ENCODE data around the gene INPP4A.

Gene INPP4A

DNA sequence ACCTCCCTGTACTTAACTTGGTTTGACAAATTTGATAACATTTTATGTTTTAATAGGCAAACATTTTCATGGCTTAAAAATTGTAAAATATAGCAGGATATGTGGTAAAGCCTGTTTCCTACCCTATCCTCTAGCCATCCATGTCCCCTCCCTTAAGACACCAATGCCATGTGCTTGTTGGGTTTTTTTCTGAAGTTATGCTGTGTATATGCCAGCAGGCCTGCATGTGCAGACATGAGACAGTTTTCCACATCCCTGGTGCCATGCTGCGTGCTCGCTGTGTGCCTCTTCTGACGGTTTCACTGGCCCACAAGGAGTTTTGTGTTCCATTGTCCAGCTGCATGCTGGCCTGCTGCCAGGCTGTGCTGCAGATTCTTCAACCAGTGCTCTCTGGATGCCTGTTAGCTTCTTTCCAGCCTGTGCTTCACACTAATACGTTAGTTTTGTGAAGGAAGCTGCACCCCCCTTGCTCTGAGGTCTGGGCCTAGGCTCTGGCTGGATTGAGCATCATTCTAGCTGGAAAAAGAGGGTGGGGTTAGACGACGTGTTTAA is 16.9 kb downstream of the INPP4A start:
- DNase-seq: no peak

DNA sequence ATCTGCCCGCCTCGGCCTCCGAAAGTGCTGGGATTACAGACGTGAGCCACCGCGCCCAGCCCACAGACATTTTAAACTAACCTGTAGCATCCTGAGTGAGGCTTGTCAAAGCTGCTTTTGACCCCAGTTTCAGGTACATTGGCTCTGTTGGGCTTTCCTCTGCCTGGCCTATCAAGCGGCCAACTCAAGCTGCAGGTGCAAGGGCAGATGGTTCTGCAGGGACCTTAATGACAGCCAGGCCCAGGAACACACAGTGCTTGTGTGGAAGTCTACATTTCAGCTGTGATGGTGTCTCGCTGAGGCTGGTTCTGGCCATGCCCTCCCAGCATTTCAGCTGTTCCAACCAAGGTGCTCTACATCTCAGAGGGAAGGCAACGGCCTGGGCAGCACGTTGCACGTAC is 18.4 kb downstream of the INPP4A start:
- no peak for DNase-seq

DNA sequence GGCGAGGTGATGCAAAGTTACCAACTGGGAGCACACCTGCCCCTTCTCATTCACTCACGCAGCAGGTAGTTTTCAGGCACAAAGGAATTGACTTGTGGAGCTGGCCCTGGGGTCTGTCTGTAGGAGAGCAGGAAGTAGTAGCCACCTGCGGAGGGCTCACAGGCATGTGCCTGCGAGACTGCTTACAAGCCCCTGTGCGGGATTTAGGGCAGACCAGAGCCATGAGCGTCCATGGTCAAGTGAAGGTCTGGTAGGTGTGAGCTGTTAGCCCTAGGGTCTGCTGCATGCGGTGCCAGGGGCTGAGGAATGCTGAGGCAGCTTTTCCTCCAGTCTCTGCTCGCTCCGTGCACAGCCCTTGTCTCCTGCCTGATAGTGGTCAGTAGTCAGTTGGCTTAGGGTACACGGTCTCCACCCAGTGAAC is 18.9 kb downstream of the INPP4A start:
- no peak for DNase-seq

DNA sequence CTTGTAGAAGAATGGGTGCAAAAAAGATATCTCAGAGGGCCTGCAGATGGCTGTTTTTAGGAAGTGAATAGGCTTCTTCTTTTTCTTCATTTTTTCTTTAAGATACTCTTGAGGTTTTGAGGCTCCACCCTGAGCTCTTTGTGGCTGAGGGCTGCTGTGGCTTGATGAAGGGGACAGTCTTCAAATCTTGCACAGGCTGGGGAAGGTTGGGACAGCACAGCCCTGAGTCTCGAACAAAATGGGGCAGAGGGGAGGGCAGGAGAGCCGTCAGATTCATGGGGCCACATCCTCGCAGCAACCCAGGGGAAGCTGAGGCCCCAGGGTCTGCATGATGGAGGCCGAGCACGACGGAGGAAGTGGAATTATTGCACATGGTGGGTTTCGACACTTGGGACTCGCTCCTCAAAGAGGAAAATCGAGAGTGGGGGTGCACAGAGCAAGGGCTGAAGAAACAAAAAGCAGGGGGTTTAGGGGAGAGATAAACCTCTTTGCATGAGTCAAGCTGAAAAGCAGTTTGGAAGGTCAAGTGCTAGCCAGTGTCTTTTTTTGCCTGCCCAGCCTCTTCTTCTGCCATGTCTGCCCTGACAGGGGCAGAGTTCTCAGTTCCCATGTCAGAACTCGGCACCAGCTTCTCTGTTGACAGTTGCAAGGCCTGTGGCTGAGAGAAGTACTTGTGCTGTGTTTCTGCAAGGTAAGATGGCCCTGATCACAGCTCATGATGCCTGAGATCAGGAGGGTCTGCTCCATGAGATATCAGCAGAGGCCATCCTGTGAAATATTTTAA is 19.5 kb downstream of the INPP4A start:
- DNase-seq: no peak

DNA sequence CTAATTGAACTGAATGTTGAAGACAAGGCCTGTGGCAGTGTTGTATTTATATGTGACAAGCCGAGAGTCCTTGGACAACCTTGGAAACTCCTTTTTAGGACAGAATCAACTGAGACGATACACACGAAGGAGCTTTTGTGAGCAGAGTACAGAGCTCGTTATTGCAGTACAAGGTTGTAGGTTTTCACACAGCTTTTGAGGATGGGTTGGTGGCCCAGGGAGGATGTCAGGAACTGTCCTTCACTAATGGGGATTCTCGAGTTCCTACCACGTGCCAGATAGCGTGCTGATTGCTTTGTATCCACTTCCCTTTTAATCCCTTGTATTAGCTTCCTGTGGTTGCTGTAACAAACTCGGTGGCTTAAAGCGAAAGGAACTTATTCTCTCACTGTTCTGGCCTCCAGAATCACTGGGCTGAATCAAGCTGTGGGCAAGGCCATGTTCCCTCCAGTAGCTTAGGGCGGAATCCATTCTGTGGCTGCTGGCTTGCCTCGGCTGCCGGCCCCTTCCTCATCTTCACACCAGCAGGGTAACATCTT is 20.2 kb downstream of the INPP4A start:
- DNase-seq: no peak

DNA sequence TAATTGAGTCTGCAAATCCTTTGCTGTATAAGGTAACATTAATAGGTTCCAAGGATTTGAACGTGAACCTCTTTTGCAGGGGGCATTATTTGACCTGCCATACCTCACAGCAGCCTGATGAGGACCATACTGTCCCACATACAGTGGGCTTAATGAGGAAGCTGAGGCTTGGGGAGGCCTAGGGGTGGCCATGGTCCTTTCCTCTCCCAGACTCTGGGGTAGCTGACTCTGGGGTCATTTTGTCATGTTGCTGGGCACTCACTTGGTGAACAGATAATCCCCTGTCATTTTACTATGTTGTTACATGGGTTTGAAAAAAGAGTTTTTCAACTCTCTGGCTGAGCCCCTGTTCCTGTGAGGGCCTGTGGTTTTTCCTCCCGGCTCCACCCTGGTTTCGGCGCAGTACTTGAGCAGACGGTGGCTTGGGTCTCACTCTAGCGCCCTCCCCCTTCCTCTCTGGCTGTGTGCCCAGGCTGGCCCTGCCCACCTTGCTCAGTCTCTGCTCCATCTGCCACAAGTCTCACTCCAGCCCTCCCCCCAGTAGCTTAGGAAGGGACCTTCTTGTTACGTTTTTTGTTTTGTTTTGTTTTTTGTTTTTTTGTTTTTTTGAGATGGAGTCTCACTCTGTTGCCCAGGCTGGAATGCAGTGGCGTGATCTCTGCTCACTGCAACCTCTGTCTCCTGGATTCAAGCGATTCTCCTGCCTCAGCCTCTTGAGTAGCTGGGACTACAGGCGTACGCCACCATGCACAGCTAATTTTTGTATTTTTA is 21.0 kb downstream of the INPP4A start:
- DNase-seq: no peak

DNA sequence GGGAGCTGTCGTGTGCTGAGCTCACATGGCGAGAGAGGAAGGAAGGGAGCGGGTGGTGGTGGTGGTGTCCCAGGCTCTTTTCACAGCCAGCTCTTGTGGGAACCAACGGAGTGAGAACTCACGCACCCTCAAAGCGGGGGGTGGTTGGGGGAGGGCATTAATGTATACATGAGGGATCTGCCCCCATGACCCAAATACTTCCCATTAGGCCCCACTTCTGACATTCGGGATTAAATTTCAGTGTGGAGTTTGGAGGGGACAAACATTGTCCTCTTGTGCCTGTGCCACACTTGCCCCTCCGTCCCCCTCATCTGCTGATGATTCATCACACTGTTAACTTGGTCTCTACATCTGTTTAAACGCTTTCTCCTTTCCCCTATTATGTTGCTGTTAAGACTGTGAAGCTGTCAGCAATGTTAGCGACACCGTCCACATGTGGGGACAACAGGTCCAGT is 22.5 kb downstream of the INPP4A start:
- no peak for DNase-seq

DNA sequence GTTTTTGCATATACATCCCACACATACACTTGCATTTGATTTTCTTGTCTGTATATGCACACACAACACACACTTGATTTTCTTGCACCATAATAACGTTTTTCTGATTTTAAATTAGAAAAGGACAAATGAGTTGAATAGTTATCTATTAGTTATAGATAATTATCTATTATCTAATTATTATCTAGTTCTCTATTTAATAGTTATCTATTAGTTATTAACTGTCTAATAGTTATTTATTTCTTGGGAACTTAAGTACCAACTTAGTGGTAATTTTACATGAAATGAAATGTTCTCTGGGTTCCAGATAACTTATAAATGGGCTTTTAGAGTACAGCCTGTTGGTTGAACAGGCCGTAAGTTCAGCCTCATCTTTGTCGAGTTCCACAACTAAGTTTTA is 23.0 kb downstream of the INPP4A start:
- DNase-seq: no peak

DNA sequence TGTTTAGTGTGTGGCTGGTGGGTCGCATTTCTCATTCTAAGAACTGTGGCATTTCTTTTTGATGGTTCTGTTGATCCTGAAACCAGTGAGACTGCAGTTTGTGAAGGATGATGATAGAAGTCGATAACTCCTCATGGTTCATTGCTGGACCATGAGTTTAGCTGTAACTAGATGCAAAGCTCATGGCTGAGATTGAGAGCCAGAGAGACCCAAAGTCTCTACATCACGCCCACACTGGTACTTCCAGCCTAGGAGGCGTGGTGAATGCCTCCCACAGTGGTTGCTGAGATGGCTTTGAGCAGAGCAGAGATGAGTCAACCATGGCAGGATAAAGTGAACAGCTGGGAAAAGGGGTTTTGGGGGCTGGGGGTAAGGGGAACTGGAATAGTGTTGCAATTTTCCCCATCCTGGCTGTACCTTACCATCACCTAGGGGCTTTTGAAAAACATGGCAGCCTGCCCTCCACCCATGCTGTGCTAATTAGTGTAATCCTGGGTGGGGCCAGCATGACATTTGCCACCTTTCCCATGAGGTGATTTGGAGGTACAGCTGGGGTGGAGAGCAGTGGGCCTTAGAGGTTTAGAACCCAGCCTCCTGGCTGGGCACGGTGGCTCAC is 24.1 kb downstream of the INPP4A start:
- DNase-seq: no peak

DNA sequence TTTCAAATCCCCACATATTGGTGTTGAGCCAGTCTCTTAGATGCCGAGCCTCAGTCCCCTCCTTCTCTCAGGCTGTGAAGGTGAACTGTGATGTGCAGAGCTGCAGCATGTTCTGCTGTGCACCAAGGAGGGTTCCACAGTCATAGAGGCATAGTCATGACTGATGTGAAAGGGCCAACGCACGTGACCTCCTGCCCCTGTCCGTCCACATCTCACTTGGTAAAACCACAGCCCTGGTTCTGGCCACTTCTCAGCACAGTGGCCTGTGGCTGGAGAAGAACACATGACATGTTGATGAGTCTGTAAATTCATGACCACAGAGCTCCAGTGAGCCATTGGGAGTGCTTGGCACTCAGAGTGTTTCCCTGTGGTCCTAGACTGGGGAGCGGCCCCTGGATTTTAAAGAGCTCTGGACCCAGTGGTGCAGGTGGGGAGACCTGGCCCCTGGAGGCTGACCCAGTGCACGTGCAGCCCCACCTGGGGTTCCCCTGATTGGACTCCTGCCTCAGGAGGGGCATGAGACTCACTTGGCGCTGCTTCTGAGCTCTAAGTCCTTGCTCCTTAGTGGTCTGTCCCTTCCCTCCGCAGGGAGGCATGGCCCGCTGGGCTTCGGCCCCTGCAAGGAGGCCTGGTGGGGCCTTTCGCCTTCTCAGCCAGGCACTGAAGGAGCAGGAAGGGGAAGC is 25.3 kb downstream of the INPP4A start:
- no peak for DNase-seq

DNA sequence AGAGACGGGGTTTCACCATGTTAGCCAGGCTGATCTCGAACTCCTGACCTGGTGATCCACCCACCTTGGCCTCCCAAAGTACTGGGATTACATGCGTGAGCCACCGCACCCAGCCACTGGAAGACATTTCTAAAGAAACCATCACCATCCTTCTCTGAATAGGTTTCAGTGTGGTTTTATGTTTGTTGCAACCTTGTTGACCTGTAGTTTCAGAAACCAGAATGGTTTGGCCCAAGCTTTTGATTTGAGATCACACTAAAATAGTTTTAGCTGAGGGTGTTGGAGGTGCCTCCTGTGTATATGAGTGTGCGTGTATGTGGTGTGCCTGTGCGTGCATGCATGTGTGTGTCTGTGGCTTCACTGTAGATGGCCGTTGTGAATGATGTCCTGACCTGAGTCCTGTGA is 26.2 kb downstream of the INPP4A start:
- DNase-seq: no peak

DNA sequence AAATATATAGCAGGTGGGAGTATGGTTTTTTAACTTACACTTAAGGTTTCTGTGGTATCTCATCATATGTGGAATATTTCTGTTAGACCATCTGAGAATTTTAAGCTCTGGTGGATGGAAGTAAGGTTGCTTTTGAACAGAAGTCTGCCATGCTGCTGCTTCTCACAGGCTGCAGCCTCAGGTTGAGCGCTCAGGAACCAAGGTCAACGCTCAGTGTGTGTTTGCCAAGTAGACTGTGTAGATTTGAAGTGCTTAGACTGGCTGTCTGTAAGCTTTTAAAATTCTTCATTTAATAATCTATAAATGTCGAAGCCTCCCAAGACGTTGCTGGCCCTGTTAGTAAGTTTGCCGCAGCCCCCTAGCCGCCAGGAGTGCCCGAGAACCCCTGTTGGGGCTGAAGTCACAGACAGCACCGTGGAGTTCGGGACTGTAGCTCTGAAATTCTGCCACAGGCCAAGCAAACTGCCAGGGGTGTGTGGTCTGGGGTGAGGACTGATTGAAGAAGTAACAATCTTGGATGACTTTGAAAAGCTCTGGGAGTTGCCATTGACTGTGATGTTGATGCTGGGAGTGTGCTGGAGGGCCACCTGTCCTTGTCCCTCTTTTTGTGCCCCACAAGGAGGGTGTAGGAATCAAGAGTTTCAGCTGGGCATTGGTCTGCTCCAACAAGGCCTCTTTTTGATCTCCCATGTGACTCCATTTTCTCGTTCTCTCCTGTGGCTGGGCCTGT is 26.9 kb downstream of the INPP4A start:
- no peak for DNase-seq

DNA sequence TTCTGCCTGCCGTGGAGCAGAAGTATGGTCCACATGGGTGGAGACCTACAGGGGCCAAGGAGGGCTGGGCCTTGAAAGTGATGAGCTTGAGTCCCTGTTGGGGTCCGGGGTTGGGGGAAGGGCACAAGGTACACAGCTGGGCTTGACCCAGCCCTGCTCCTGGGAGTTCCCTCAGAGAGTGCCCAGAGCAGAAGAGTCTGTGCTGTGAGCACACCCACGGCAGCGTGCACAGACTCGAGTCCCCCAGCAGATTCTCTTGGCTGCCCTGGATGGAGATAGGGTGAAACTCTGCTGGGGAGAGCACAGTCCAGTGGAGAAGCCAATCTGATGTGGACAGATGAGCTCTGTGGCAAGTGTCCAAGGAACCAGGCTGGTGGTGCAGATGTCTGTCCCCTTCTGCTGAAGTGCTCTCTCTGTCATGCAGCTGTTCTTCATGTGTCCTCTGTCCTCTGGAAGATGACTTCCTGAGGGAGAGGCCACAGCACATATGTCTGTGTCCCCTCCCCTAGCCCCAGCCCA is 27.5 kb downstream of the INPP4A start:
- DNase-seq: no peak

DNA sequence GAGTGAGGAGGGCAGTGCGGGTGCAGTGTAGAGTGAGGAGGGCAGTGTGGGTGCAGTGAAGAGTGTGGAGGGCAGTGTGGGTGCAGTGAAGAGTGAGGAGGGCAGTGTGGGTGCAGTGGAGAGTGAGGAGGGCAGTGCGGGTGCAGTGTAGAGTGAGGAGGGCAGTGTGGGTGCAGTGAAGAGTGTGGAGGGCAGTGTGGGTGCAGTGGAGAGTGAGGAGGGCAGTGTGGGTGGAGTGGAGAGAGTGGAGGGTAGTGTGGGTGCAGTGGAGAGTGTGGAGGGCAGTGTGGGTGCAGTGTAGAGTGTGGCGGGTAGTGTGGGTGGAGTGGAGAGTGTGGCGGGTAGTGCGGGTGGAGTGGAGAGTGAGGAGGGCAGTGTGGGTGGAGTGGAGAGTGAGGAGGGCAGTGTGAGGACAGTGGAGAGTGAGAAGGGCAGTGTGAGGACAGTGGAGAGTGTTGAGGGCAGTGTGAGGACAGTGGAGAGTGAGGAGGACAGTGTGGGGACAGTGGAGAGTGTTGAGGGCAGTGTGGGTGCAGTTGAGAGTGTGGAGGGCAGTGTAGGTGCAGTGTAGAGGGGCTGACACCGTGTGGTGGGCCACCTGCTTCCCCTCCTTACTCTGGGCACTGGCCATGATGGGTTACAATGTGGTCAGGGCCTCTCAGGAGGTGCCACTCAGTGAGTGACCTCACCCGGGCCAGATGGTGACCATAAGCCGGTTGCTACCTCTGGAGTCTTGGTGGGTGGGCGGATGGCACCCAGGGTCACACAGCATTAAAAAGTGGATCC is 28.5 kb downstream of the INPP4A start:
- DNase-seq: no peak

DNA sequence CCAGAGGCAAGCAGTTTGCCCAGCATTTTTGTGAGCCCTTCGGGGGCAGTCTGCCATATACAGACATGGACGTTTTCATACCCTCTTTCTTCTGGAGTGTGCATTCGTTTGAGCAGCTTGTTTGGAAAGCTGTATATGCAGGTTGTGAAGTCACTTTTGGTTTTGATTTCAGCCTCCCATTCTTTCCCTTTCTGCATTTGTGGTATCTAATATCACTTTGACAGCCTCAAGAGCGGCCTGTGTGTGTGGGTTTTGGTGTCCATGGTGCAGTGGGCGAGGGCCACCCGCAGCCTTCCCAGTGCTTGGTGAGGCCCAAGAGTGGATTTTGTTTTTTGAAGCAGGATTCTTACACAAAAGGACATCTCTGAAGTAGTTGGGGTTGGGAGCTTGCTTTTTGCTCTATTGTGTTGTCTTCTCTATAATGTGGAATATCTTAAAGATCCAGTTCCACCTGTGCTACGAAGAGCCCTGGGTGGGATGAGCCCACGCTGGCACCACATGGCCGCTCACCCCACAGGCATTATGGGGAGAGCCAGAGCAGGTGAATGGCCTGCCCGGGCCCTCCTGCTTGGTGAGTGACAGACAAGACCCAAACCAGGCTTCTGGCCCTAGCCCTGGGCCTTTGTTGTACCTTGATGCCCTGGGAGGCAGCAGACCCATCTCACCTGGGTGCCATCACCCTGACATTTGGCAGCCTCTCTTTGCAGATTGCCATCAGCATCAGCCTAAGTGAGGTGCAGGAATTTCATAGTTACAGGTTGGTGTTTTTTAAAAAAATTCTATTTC is 29.5 kb downstream of the INPP4A start:
- DNase-seq: no peak

DNA sequence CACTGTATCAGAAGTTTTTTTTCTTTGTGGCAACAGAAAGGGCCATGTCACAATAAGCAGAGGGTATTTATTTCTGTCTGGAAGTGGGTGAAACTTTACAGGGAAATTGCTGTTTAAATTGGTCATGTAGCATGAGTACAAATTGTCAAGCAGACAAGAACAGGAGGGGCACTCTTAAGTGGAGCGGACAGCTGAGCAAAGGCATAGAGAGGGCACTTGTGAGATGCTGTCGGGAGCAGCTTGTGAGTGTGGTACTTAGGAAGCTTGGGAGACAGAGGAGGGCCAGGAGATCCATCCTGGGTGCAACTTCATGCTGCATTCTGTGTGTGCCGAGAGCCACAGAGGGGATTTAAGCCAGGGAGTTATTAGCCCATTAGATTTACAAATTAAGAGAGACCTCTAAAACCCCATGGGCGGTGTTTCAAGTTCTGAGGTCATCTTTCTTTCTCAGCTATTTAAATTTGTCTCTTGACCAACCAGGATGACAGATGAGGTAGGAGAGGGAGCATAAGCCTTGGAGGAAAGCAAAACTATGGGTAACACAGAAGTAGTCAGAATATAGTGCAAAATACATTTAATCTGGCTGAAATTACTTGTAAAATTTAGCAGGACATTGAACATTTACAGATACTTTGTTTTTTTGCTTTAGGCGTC is 30.4 kb downstream of the INPP4A start:
- no peak for DNase-seq

DNA sequence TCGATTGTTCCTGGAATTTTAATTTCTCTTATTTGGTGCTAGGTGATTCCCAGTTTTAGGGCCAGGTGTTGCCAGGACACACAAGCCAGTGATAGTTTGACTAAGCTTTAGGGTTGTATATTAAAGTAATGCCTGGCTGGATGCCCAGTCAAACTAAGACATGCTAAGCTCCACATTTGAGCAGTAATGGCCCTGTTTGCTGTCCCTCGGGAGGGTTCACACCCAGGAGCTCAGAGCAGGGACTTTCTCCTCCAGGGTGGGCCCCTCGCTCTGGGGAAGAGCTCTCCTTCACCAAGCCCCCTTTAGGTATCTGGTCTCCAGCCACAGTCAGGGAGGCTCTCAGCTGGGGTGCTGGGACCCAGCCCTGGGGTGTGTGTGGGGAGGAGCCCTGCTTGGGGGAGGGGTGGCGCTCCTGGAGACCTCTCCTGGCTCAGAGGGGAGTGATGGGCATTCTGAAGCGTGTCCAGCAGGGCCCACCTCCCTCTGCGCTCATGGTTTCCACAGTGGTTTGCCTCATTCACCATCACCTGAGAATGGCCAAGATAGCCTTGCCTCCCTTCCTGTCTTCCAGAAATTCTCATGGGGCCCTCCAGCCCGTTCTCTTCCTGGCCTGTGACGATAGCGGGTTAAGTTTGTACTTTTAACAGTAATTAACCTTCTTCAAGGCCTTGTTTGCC is 31.7 kb downstream of the INPP4A start:
- no peak for DNase-seq

DNA sequence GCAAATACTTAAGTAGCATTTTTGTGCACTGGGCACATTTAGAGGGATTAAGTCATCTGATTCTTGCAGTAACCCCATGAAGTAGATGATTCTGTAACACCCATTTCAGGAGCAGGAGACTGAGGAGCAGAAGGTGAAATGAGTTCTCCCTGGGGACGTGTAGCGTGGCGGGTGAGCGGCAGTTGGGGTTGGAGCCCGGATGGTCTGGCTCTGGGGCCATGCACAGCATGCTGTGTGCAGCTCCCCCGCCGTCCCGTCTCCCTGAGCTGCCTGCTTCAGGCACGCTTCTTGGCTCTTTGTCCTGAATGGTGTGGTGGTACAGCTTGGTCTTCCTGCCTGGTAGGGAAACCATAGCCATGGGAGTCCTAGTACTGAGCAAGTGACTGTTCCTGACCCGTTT is 32.4 kb downstream of the INPP4A start:
- no peak for DNase-seq

DNA sequence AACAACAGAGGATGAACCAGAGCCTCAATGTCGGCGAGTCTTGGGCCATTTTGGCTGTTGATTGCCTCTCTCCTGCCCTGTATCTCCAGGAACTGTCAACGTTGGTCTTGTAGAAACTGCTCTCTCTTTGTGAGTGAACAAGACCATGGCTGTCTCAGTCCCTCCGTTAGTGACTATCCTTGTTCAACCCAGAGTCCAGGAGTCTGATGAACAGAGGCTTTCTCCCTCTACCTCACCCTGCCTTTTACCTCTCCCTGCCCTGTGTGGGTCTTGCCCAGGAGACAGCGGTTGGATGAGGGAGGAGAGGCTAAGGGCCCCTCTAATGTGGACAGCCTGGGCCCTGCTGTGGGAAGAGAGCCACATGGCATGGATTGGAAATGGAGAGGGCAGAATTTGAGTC is 32.8 kb downstream of the INPP4A start:
- no peak for DNase-seq

Data from HCEC 1CT (cell line).